CD4-positive, alpha-beta memory T cell (primary cell): Measurements from ENCODE around the gene SEC16A. TPM values are rescaled to one million over a fixed set of nuclear protein-coding genes. Genes with fewer than 3 reads are reported as not detected.
"Not testable (repeated sequence)": the region's sequence is repeated elsewhere in the genome, so short reads cannot be mapped to it uniquely, and the experiment has no call there.

Source experiments
- CTCF ChIA-PET: fragments of 350-600 bp; sonication (Branson Sonifier 250); formaldehyde crosslinking; loops from one replicate; lab custom pipeline; 2021; ENCODE audit warnings: inconsistent platforms; ENCODE audit not compliant: partially characterized antibody; lab: Charles Lee
- POLR2A ChIA-PET: fragments of 350-600 bp; sonication (Branson Sonifier 250); formaldehyde crosslinking; loops from one replicate; lab custom pipeline; 2021; ENCODE audit not compliant: partially characterized antibody; lab: Charles Lee
- DNase-seq, 5 donors: peaks; one replicate each; pipeline versions ENCODE4 v3.0.0 to v3.0.0-alpha.2; 2020 to 2022; ENCODE audit warnings: mixed read lengths in 1 of 5
- H3K27ac ChIP-seq: one replicate; pipeline ENCODE4 v1.7.0; 2013; ENCODE audit warnings: low read depth, low read length
- H3K27me3 ChIP-seq: 2 replicates; pipeline ENCODE4 v1.7.0; 2013; ENCODE audit warnings: mild to moderate bottlenecking, low read length, moderate library complexity; ENCODE audit not compliant: insufficient read depth
- H3K36me3 ChIP-seq: 2 replicates; pipeline ENCODE4 v1.7.0; 2013; ENCODE audit warnings: mild to moderate bottlenecking, low read length, moderate library complexity; ENCODE audit not compliant: insufficient read depth
- H3K4me1 ChIP-seq: 2 replicates; pipeline ENCODE4 v1.7.0; 2013; ENCODE audit warnings: mild to moderate bottlenecking, low read length, moderate library complexity; ENCODE audit not compliant: insufficient read depth
- H3K4me3 ChIP-seq, 2 donors: one replicate each; pipeline ENCODE4 v1.7.0; 2013; ENCODE audit warnings: low read length in 2 of 2, mild to moderate bottlenecking in 1 of 2
- H3K9me3 ChIP-seq, 2 donors: one replicate each; pipeline ENCODE4 v1.7.0; 2013; ENCODE audit warnings: low read length in 2 of 2, control low read depth in 1 of 2; ENCODE audit not compliant: control insufficient read depth in 1 of 2
- H3K27ac Mint-ChIP-seq, 7 donors: one replicate each; pipeline ENCODE4 v1.8.0; 2020 to 2021; ENCODE audit warnings: mixed read lengths in 7 of 7, mild to moderate bottlenecking in 6 of 7, inconsistent platforms in 3 of 7, moderate library complexity in 3 of 7
- H3K27me3 Mint-ChIP-seq, 2 donors: one replicate each; pipeline ENCODE4 v1.8.0; 2020 to 2021; ENCODE audit warnings: mixed read lengths in 2 of 2
- H3K36me3 Mint-ChIP-seq, 2 donors: one replicate each; pipeline ENCODE4 v1.8.0; 2020 to 2021; ENCODE audit warnings: mixed read lengths in 2 of 2, inconsistent platforms in 1 of 2, mild to moderate bottlenecking in 1 of 2
- H3K4me1 Mint-ChIP-seq, 4 donors: one replicate each; pipeline ENCODE4 v1.8.0; 2020 to 2021; ENCODE audit warnings: mixed read lengths in 4 of 4, mild to moderate bottlenecking in 1 of 4
- H3K4me3 Mint-ChIP-seq, 8 donors: one replicate each; pipeline ENCODE4 v1.8.0; 2020 to 2021; ENCODE audit warnings: mixed read lengths in 8 of 8, mild to moderate bottlenecking in 7 of 8, moderate library complexity in 6 of 8, inconsistent platforms in 3 of 8
- H3K9me3 Mint-ChIP-seq, 8 donors: one replicate each; pipeline ENCODE4 v1.8.0; 2020 to 2021; ENCODE audit warnings: mixed read lengths in 8 of 8, mild to moderate bottlenecking in 5 of 8, inconsistent platforms in 3 of 8, moderate library complexity in 1 of 8
- intact Hi-C: fragments of 100-400 bp; cut with micrococcal nuclease; formaldehyde crosslinking; loops from one replicate; pipeline ENCODE4 v1.15.1; 2023
- polyA plus RNA-seq, 2 donors: library from polyadenylated mRNA; unstranded; fragments of 300-500 nt; fragmentation: Illumina TruSeq; gene quantifications; one replicate each; pipeline ENCODE4 v1.2.3, GENCODE V29; 2021
- total RNA-seq, 2 experiments: library from RNA; stranded (reverse); gene quantifications; one replicate each; pipeline ENCODE4 v1.2.3, GENCODE V29; 2021

Gene SEC16A
- total and polyA plus RNA-seq, 4 experiments from 2014 or later = 6.6 to 87.7 (median 61.1) TPM

DNA sequence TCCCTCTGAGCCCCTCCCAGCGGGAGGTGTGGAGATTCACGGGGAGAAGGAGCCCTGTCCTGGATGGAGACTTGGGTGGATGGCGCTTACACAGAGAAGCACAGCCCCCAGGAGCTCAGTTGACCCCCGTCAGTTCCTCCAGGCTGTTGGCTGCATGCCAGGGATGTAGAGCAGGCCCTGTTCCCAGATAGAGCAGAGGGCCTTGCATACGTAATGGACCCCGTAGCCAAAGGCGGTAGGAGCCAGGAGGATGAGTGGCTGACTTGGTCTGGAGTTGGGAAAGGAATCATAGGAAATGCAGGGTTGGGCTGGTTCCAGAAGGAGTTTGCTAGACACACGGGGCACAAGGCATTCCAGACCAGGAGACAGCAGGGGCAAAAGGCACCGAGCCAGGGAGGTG lies 69.9 kb downstream of the SEC16A start:
- no peak overlapping the region for H3K27ac ChIP-seq
- peak overlapping the region in 3 of 8 donors; percentile 9 to 46 (median 25) for H3K4me3 Mint-ChIP-seq
- no peaks in the 10 kb centered on the region for H3K27me3 ChIP-seq
- no peak for DNase-seq
- H3K36me3 ChIP-seq = peaks cover 47% of the 10 kb centered on the region
- no peaks in the 10 kb centered on the region for H3K27me3 Mint-ChIP-seq
- peaks cover 29% of the 10 kb centered on the region for H3K4me1 ChIP-seq
- H3K27ac Mint-ChIP-seq = peak overlapping the region in 2 of 7 donors; percentile 9 to 70
- ChIA-PET POLR2A (interaction anchor here (1.9 kb wide), 1 partner anchor 9 kb away, joined by 5 read pairs; no protein-coding TSS in a partner anchor), CTCF (no interaction called here)
- peaks cover 21 to 50% (median 30%) of the 10 kb centered on the region in 4 donors for H3K4me1 Mint-ChIP-seq
- intact Hi-C loops = no loop called here
- peaks cover 0 to 2% (median 0%) of the 10 kb centered on the region in 8 donors for H3K9me3 Mint-ChIP-seq
- no peaks in the 10 kb centered on the region for H3K9me3 ChIP-seq
- H3K36me3 Mint-ChIP-seq = peaks cover 36 to 68% of the 10 kb centered on the region in 2 donors
- H3K4me3 ChIP-seq = no peak overlapping the region

- no peaks in the 10 kb centered on the region for H3K27me3 ChIP-seq
- H3K9me3 ChIP-seq = no peaks in the 10 kb centered on the region
- intact Hi-C loops = no loop called here
- Mint-ChIP-seq H3K4me3 (peak overlapping the region; percentile 86 to 91 (median 88)), H3K27me3 (no peaks in the 10 kb centered on the region), H3K27ac (peak overlapping the region; percentile 81 to 95 (median 93)), H3K36me3 (peaks cover 35 to 62% of the 10 kb centered on the region in 2 donors), H3K9me3 (peaks cover 0 to 2% (median 0%) of the 10 kb centered on the region in 8 donors), H3K4me1 (peaks cover 21 to 56% (median 37%) of the 10 kb centered on the region in 4 donors)
- H3K4me3 ChIP-seq = peak overlapping the region; percentile 71 to 85
- DNase-seq = no peak
- peaks cover 48% of the 10 kb centered on the region for H3K36me3 ChIP-seq
- POLR2A ChIA-PET = interaction anchor here (3.5 to 4.6 kb wide), 2 partner anchors 11 to 48 kb away, joined by 21 to 36 read pairs; partner anchors contain the start of genes DNLZ and SNAPC4
- H3K27ac ChIP-seq = peak overlapping the region; percentile 93
- peaks cover 29% of the 10 kb centered on the region for H3K4me1 ChIP-seq
- CTCF ChIA-PET = interaction anchor here (0.8 to 1.0 kb wide), 3 partner anchors 8 to 31 kb away, joined by 3 read pairs; no protein-coding TSS in a partner anchor
These were observed 71.5 kb downstream of the SEC16A start for GRCh38 chr9:136411378-136411777.

DNA sequence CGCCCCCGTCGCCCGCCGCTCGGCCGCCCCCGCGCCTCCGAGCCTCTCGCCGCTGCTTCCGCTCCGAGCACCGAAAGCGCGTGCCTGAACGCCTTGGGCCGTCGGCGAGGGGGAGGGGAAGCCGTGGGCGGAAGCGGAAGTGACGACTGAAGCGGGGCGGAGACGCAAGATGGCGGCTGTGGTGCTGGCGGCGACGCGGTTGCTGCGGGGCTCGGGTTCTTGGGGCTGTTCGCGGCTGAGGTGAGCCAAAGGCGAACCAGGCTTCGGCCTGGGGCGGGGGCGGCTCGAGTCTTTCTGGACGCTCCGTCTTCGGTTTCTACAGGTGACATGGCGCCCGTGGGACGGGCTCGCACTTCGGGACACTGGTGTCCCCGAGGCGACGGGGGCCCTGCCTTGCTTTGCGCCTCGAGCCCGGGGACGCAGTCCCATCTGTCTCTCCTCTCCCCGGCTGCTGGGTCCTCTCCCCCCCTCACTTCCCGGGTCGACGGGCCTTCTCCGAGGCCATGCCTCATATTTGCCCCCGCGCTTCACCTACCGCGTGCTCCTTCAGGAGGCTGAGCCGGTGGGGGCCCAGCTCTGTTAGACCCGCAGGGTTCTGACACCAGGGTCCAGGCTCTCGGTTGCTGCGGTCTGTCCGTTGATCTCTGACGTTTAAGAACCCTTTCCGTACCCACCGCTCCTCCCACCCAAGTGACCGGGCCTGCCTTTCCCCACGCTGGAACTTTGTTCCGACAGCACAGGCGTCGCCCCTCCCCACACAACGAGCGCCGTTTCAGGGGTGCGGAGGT lies 72.1 kb downstream of the SEC16A start, which contains the start of the genes ENTR1 and PMPCA:
ENTR1 (minus strand) TSS at position 115 of the 788 bp plus-strand sequence. CDS start 217 bp downstream, outside the sequence.
PMPCA (plus strand) TSS at position 159 of the 788 bp plus-strand sequence; CDS start at position 170, 11 bp downstream.
- H3K4me1 Mint-ChIP-seq = peaks cover 23 to 59% (median 40%) of the 10 kb centered on the region in 4 donors
- intact Hi-C loops = loop anchor here (1.0 kb wide), 2 partner anchors 10 to 73 kb away; partner anchors contain the start of genes SEC16A and SNAPC4
- peak within 1 kb of the TSS; percentile 81 to 96 (median 94) for H3K27ac Mint-ChIP-seq
- ChIA-PET CTCF (interaction anchor here (0.8 to 2.5 kb wide), 6 partner anchors 7 to 48 kb away, joined by 3 to 20 read pairs (median 3); partner anchors contain the start of genes DNLZ and SNAPC4), POLR2A (interaction anchor here (0.8 to 4.6 kb wide), 6 partner anchors 10 to 128 kb away, joined by 3 to 36 read pairs (median 5); partner anchors contain the start of genes DNLZ and SNAPC4)
- Histone ChIP-seq H3K36me3 (peaks cover 45% of the 10 kb centered on the region), H3K9me3 (no peaks in the 10 kb centered on the region), H3K27ac (peak within 1 kb of the TSS; percentile 93), H3K4me3 (peak within 1 kb of the TSS; percentile 71 to 85), H3K27me3 (no peaks in the 10 kb centered on the region), H3K4me1 (peaks cover 35% of the 10 kb centered on the region)
- peak; percentile 93 to 94 (median 93) for DNase-seq
- H3K9me3 Mint-ChIP-seq = peaks cover 0 to 2% (median 0%) of the 10 kb centered on the region in 8 donors
- H3K4me3 Mint-ChIP-seq = peak within 1 kb of the TSS; percentile 87 to 92 (median 90)
- peaks cover 35 to 60% of the 10 kb centered on the region in 2 donors for H3K36me3 Mint-ChIP-seq
- H3K27me3 Mint-ChIP-seq = no peaks in the 10 kb centered on the region

DNA sequence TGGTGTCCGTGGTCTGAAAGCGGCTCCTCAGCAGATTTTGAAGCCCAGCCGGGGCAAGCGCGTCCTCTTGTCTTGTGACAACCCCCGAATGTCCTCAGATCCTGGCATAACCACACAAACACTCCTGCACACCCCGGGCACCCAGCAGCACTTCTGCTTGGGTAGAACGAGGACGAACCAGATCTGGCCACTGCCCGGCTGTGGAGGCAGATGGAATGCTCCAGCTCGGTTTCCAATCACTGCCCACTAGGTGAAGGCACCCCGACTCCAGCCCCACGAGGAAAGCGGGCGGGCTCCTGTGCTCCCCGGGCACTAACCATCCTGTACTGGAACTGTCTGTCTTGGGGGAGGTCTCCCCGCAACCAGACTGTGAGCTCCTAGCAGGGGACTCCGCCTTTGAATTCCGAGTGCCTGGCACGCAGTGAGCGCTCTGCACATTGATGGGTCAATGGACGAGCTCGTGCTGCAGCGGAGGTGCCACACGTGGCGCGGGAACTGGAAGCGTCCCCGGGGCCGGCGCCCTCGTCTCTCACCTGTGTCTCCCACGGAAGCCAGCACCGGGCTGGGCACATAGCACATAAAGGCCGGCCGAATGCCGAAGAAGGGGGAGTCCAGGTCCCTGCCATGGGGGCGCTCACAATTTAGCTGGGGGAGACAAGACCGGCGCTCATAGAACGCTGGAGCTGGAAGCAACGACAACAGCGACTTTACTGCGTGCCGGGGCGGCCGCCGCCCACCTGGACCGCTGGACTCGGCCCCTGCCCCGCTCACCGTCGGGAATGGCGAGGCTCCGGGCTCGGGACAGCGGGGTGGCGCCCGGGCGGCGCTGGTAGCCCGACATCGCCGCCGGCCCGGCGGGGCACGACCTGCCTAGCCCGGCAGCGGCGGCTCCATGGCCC lies 73.0 kb downstream of the SEC16A start:
- Mint-ChIP-seq H3K4me3 (peak overlapping the region; percentile 85 to 92 (median 90)), H3K27me3 (no peaks in the 10 kb centered on the region), H3K9me3 (peaks cover 0 to 2% (median 0%) of the 10 kb centered on the region in 8 donors), H3K4me1 (peaks cover 29 to 68% (median 47%) of the 10 kb centered on the region in 4 donors), H3K27ac (peak overlapping the region; percentile 81 to 96 (median 93)), H3K36me3 (peaks cover 35 to 59% of the 10 kb centered on the region in 2 donors)
- H3K36me3 ChIP-seq = peaks cover 40% of the 10 kb centered on the region
- ChIA-PET POLR2A (interaction anchor here (0.7 to 4.6 kb wide), 11 partner anchors 9 to 129 kb away, joined by 3 to 36 read pairs (median 4); partner anchors contain the start of genes DNLZ and SNAPC4), CTCF (interaction anchor here (0.8 to 2.5 kb wide), 4 partner anchors 9 to 47 kb away, joined by 3 to 20 read pairs (median 5); partner anchors contain the start of genes DNLZ and SNAPC4)
- no peaks in the 10 kb centered on the region for H3K27me3 ChIP-seq
- peak overlapping the region; percentile 22 to 53 for H3K4me3 ChIP-seq
- H3K9me3 ChIP-seq = no peaks in the 10 kb centered on the region
- DNase-seq = peak in 4 of 5 donors; percentile 28 to 63 (median 30)
- H3K27ac ChIP-seq = peak overlapping the region; percentile 66
- H3K4me1 ChIP-seq = peaks cover 44% of the 10 kb centered on the region
- intact Hi-C loops = loop anchor here (1.0 to 10.0 kb wide), 3 partner anchors 10 to 135 kb away; partner anchors contain the start of genes NOTCH1, SEC16A and SNAPC4

GRCh38 chr9:136407911-136408310 lies 74.9 kb downstream of the SEC16A start:
- peaks cover 19 to 49% of the 10 kb centered on the region in 2 donors for H3K36me3 Mint-ChIP-seq

GRCh38 chr9:136407061-136407460 lies 75.8 kb downstream of the SEC16A start:
- H3K27me3 Mint-ChIP-seq, H3K27me3 ChIP-seq, DNase-seq, H3K9me3 Mint-ChIP-seq, H3K27ac ChIP-seq, H3K4me3 ChIP-seq, H3K9me3 ChIP-seq, CTCF ChIA-PET: not testable (repeated sequence)
- Histone ChIP-seq H3K4me1 (peaks cover 67% of the 10 kb centered on the region), H3K36me3 (peaks cover 18% of the 10 kb centered on the region)
- peaks cover 43 to 80% (median 63%) of the 10 kb centered on the region in 4 donors for H3K4me1 Mint-ChIP-seq
- peak overlapping the region in 2 of 7 donors; percentile 52 to 63 for H3K27ac Mint-ChIP-seq
- intact Hi-C loops = loop anchor here (10.0 kb wide), 1 partner anchor 138 kb away; the partner anchor contains the start of gene NOTCH1
- peak overlapping the region in 1 of 8 donors; percentile 46 for H3K4me3 Mint-ChIP-seq
- peaks cover 18 to 43% of the 10 kb centered on the region in 2 donors for H3K36me3 Mint-ChIP-seq
- POLR2A ChIA-PET = interaction anchor here (1.4 to 1.5 kb wide), 2 partner anchors 31 to 44 kb away, joined by 4 read pairs; partner anchors contain the start of gene DNLZ

More at GRCh38 chr9:136407911-136408310, 74.9 kb downstream of the SEC16A start:
- ChIA-PET CTCF (interaction anchor here (0.5 to 2.5 kb wide), 2 partner anchors 7 to 802 kb away, joined by 3 to 20 read pairs; partner anchors contain the start of gene SNAPC4), POLR2A (interaction anchor here (1.4 to 4.6 kb wide), 2 partner anchors 8 to 45 kb away, joined by 4 to 36 read pairs; partner anchors contain the start of genes DNLZ and SNAPC4)
- DNase-seq = peak in 1 of 5 donors; percentile 56
- Histone ChIP-seq H3K9me3 (no peaks in the 10 kb centered on the region), H3K27ac (no peak overlapping the region), H3K4me1 (peaks cover 63% of the 10 kb centered on the region), H3K36me3 (peaks cover 21% of the 10 kb centered on the region), H3K4me3 (no peak overlapping the region), H3K27me3 (no peaks in the 10 kb centered on the region)
- Mint-ChIP-seq H3K27ac (peak overlapping the region in 3 of 7 donors; percentile 30 to 80 (median 72)), H3K4me3 (peak overlapping the region in 4 of 8 donors; percentile 33 to 61 (median 47)), H3K9me3 (peaks cover 0 to 2% (median 0%) of the 10 kb centered on the region in 8 donors), H3K4me1 (peaks cover 41 to 77% (median 61%) of the 10 kb centered on the region in 4 donors), H3K27me3 (no peaks in the 10 kb centered on the region)
- intact Hi-C loops = loop anchor here (10.0 kb wide), 1 partner anchor 137 kb away; the partner anchor contains the start of gene NOTCH1
